HepG2 (cell line): ENCODE results near the gene WNT6. TPM values are rescaled to one million over a fixed set of nuclear protein-coding genes. Genes with fewer than 3 reads are reported as not detected.

Source experiments
- ATAC-seq: fragments of 200-7000 bp; cut with Tn5 transposase; 3 replicates; pipeline ENCODE4 v1.9.1; 2020; ENCODE audit warnings: mild to moderate bottlenecking, moderate library complexity
- BruUV-seq: library from RNA; stranded (reverse); fragments of 400-500 nt; replicated peaks from 2 replicates; lab custom pipeline; 2021; lab: Mats Ljungman, UMichigan
- CTCF ChIA-PET: fragments of 300-600 bp; formaldehyde crosslinking; extraction: SDS; loops from one replicate; lab custom pipeline; 2021; ENCODE audit warnings: low total read pairs, inconsistent platforms, low intra/inter-chr PET ratio; lab: Yijun Ruan, JAX
- POLR2A ChIA-PET: fragments of 350-600 bp; sonication (Branson Sonifier 250); formaldehyde crosslinking; loops from one replicate; lab custom pipeline; 2020; ENCODE audit warnings: antibody characterized with exemption, inconsistent platforms; lab: Yijun Ruan, JAX
- DNase-seq: peaks from one replicate; pipeline ENCODE4 v3.0.0-alpha.2; 2015; ENCODE audit warnings: low spot score
- FAIRE-seq: peaks from 3 replicates; lab custom pipeline; 2011; peaks lifted over from hg19 to GRCh38; lab: Jason Lieb, UNC
- H2AFZ ChIP-seq: one replicate; pipeline ENCODE4 v1.6.1; 2011; ENCODE audit warnings: low read length, inconsistent platforms
- H3K27ac ChIP-seq: fragments of 300-600 bp; 3 replicates; pipeline ENCODE4 v1.8.0; 2011; ENCODE audit warnings: mixed run types, mild to moderate bottlenecking, mixed read lengths, low read length, inconsistent platforms; ENCODE audit not compliant: insufficient read depth; ENCODE audit errors: extremely low read length
- H3K27me3 ChIP-seq, 2 experiments: fragments of 200-600 bp in 1 of 2; 2 replicates in 1 of 2; 3 replicates in 1 of 2; pipeline versions ENCODE4 v1.6.0 to v1.8.0; 2011; ENCODE audit warnings: low read length in 2 of 2, mild to moderate bottlenecking in 2 of 2, moderate library complexity in 2 of 2, inconsistent platforms in 1 of 2; ENCODE audit not compliant: insufficient read depth in 2 of 2, control insufficient read depth in 1 of 2
- H3K36me3 ChIP-seq, 2 experiments: fragments of 200-600 bp in 1 of 2; replicated peaks in 1 of 2; 2 replicates in 1 of 2; 3 replicates in 1 of 2; pipeline versions ENCODE4 v1.5.1 to v1.8.0; 2011; ENCODE audit warnings: low read length in 2 of 2, inconsistent platforms in 1 of 2; ENCODE audit not compliant: insufficient read depth in 2 of 2, control insufficient read depth in 1 of 2
- H3K4me1 ChIP-seq: 2 replicates; pipeline ENCODE4 v1.5.1; 2012; ENCODE audit warnings: low read length, inconsistent platforms; ENCODE audit not compliant: insufficient read depth
- H3K4me2 ChIP-seq: 2 replicates; pipeline ENCODE4 v1.6.0; 2011; ENCODE audit warnings: low read depth, low read length, inconsistent platforms
- H3K4me3 ChIP-seq, 3 experiments: fragments of 200-600 bp in 1 of 3; sonication (generic), shearing (Covaris generic) in 1 of 3; replicated peaks in 1 of 3; 2 replicates each; pipeline ENCODE4 v1.5.1; 2011 to 2016; ENCODE audit warnings: low read length in 3 of 3, inconsistent platforms in 2 of 3, low read depth in 2 of 3, mild to moderate bottlenecking in 2 of 3, control low read depth in 1 of 3, mixed read lengths in 1 of 3; ENCODE audit not compliant: insufficient read depth in 1 of 3
- H3K79me2 ChIP-seq: one replicate; pipeline ENCODE4 v1.6.1; 2011; ENCODE audit warnings: low read length, inconsistent platforms; ENCODE audit not compliant: insufficient read depth
- H3K9ac ChIP-seq: 2 replicates; pipeline ENCODE4 v1.6.0; 2011; ENCODE audit warnings: mild to moderate bottlenecking, low read depth, low read length, inconsistent platforms; ENCODE audit not compliant: insufficient read depth
- H3K9me3 ChIP-seq: 2 replicates; pipeline ENCODE4 v1.5.1; 2012; ENCODE audit warnings: mild to moderate bottlenecking, low read length
- H4K20me1 ChIP-seq: 2 replicates; pipeline ENCODE4 v1.6.0; 2011; ENCODE audit warnings: inconsistent platforms, mild to moderate bottlenecking, low read length, moderate library complexity; ENCODE audit not compliant: insufficient read depth
- ELF4 ChIP-seq: sonication (generic); formaldehyde crosslinking; IDR thresholded peaks from 2 replicates; pipeline ENCODE4 v1.5.0; 2020; ENCODE audit warnings: missing genetic modification reagents, mild to moderate bottlenecking, moderate library complexity, borderline replicate concordance
- FOXA1 ChIP-seq, 2 experiments: fragments of 450-650 bp in 1 of 2; sonication (generic) in 1 of 2; formaldehyde crosslinking in 1 of 2; IDR thresholded peaks; 2 replicates each; pipeline versions ENCODE4 v1.4.0 to v1.6.1; 2016 to 2020; ENCODE audit warnings: missing genetic modification reagents in 1 of 2
- HNF1A ChIP-seq, 2 experiments: sonication (generic) in 1 of 2; formaldehyde crosslinking in 1 of 2; IDR thresholded peaks; 2 replicates each; pipeline versions ENCODE4 v1.4.0 to v1.6.1; 2016 to 2020; ENCODE audit warnings: borderline replicate concordance in 1 of 2, low read depth in 1 of 2, mild to moderate bottlenecking in 1 of 2, missing genetic modification reagents in 1 of 2
- IRF2 ChIP-seq: IDR thresholded peaks from 2 replicates; pipeline ENCODE4 v1.6.1; 2018; ENCODE audit warnings: missing genetic modification reagents, missing compliant biosample characterization
- KAT8 ChIP-seq: IDR thresholded peaks from 2 replicates; pipeline ENCODE4 v1.6.1; 2016; ENCODE audit warnings: missing genetic modification reagents, missing compliant biosample characterization
- KMT2B ChIP-seq: IDR thresholded peaks from 2 replicates; pipeline ENCODE4 v1.6.1; 2016; ENCODE audit warnings: missing genetic modification reagents, missing compliant biosample characterization
- MBNL3 ChIP-seq: fragments of 250-450 bp; sonication (Bioruptor Pico); conservative IDR thresholded peaks from 2 replicates; pipeline ENCODE4 v1.8.0; 2022; ENCODE audit warnings: mild to moderate bottlenecking, inconsistent platforms
- MEIS1 ChIP-seq: sonication (generic); formaldehyde crosslinking; IDR thresholded peaks from 2 replicates; pipeline ENCODE4 v1.9.0; 2021; ENCODE audit warnings: mild to moderate bottlenecking, missing genetic modification reagents, moderate library complexity, borderline replicate concordance
- PHB2 ChIP-seq: fragments of 450-650 bp; IDR thresholded peaks from 2 replicates; pipeline ENCODE4 v1.6.1; 2018; ENCODE audit not compliant: partially characterized antibody
- TERF1 ChIP-seq: sonication (generic); formaldehyde crosslinking; IDR thresholded peaks from 2 replicates; pipeline ENCODE4 v1.8.0; 2022; ENCODE audit warnings: mild to moderate bottlenecking, missing genetic modification reagents, moderate library complexity
- ZFP36 ChIP-seq: fragments of 150-350 bp; IDR thresholded peaks from 2 replicates; pipeline ENCODE4 v1.6.1; 2018; ENCODE audit warnings: borderline replicate concordance, low read length, low read depth; ENCODE audit not compliant: partially characterized antibody
- ZNF383 ChIP-seq: sonication (generic); formaldehyde crosslinking; IDR thresholded peaks from 2 replicates; pipeline ENCODE4 v1.4.0; 2020; ENCODE audit warnings: missing genetic modification reagents, mild to moderate bottlenecking, borderline replicate concordance
- ZNF589 ChIP-seq: sonication (generic); formaldehyde crosslinking; conservative IDR thresholded peaks from 2 replicates; pipeline ENCODE4 v1.8.0; 2022; ENCODE audit warnings: mild to moderate bottlenecking, moderate library complexity, missing genetic modification reagents
- ZNF670 ChIP-seq: sonication (generic); formaldehyde crosslinking; IDR thresholded peaks from 2 replicates; pipeline ENCODE4 v1.8.0; 2022; ENCODE audit warnings: mild to moderate bottlenecking, missing genetic modification reagents, borderline replicate concordance
- WGBS: methylation state at CpG from one replicate; pipeline ENCODE4 v1.1.6; 2017; ENCODE audit warnings: low lambda C conversion rate; 5-methylcytosine and 5-hydroxymethylcytosine counted together
- in situ Hi-C: cut with HindIII; loops from 2 replicates; pipeline ENCODE4 v1.10.0; 2017; ENCODE audit warnings: low pct_unique_long_range_greater_than_20kb; ENCODE audit not compliant: extremely low pct_ligation_motif_present
- intact Hi-C: fragments of 100-400 bp; cut with micrococcal nuclease; formaldehyde crosslinking; loops from one replicate; pipeline ENCODE4 v1.10.0; 2022; ENCODE audit not compliant: unreplicated experiment
- polyA plus RNA-seq, 8 experiments: library from polyadenylated mRNA; depleted of rRNA in 3 of 8; stranded (reverse) in 7 of 8; unstranded in 1 of 8; fragments of >200 nt; fragmentation: Illumina TruSeq in 4 of 8; extraction: Trizol in 4 of 8; gene quantifications; 2 replicates each; pipeline versions ENCODE4 v1.2.1 to v1.2.3, GENCODE V29; 2011 to 2016; ENCODE audit warnings: low read depth in 4 of 8, missing spikeins in 1 of 8, mixed read lengths in 1 of 8; ENCODE audit not compliant: insufficient read depth in 1 of 8
- total RNA-seq, 5 experiments: library from RNA; depleted of rRNA; stranded (reverse); fragments of >200 nt; fragmentation: Illumina TruSeq; extraction: Trizol; gene quantifications; 2 replicates each; pipeline ENCODE4 v1.2.3, GENCODE V29; 2016; ENCODE audit warnings: low read depth in 1 of 5
- TF ChIP-seq, protein P1 (sequence below): sonication (generic); formaldehyde crosslinking; IDR thresholded peaks from 2 replicates; pipeline ENCODE4 v1.5.0; 2020; ENCODE audit warnings: missing genetic modification reagents

Gene WNT6
- total and polyA plus RNA-seq, 2 of the 13 experiments (the other 11 are each of a cell fraction or from before 2014, with no cell fraction given) = 0.20 TPM; not detected in 1

DNA sequence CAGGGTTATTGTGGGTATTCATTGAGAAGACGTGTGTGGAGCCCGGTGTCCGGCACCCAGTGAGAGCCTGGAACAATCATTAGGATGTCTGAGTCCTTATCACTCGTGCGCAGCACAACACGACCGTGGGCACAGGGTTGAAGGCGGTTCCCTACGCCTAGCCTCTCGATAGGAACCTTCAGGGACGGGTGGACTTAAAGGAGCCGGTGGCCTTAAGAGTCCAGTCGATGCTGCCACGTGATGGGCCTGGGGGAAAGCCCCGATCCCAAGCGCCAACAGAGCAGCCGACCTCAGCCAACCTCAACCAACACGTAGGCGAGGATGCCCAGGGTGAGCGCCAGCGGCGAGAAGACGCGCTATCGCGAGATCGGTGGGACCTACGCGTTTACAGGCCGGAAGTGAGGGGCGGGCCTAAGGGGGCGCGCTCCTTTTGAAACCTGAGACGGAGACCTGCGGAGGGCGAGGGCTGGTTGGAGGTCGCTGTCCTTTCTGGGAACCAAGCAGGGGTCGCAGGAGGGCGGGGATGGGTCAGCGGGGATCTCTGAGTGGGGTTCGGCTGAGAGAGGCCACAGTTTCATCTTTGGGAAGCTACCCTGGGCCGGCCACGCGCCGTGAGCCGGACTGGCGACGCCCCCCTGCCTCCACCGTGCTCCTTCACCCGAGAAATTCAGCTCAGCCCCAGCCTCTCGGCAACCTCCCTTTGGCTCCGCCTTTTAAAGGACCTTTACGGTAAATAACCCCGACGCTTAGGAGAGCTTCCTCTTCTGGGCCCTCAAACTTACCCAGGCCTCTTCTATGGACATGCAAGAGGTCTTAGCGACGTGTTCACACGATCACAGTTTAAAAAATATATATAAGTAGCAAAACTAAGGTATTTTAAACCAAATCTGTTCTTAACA is 49.4 kb downstream of the WNT6 start:
- Histone ChIP-seq H4K20me1 (no peaks in the 10 kb centered on the region), H3K27ac (peak overlapping the region; percentile 71), H2AFZ (peak overlapping the region; percentile 83), H3K4me3 (peak overlapping the region; percentile 61 to 85 (median 66)), H3K36me3 (no peaks in the 10 kb centered on the region), H3K9ac (peak overlapping the region; percentile 79), H3K27me3 (peaks cover 2 to 23% of the 10 kb centered on the region in 2 experiments; a peak in 3 of 5 replicates), H3K4me2 (peak overlapping the region; percentile 87), H3K79me2 (peaks cover 3% of the 10 kb centered on the region), H3K4me1 (peaks cover 35% of the 10 kb centered on the region), H3K9me3 (no peaks in the 10 kb centered on the region)
- DNase-seq (peak; percentile 93), FAIRE-seq (peak; percentile 66), ATAC-seq (peak; percentile 97)
- 11% methylated on average over 37 of the region's 58 CpGs for WGBS
- POLR2A ChIA-PET = interaction anchor here (0.9 to 1.1 kb wide), 5 partner anchors 11 to 479 kb away, joined by 4 to 5 read pairs (median 4); partner anchors contain the start of genes BCS1L, DNPEP and ZNF142
- intact Hi-C loops (no loop called here), in situ Hi-C loops (no loop called here)
- BruUV-seq = TSS peak; percentile 82
- CTCF ChIA-PET = no interaction called here
- TF ChIP-seq PHB2 (no peak), ZNF589 (CRISPR knock-in tag) (no peak), KAT8 (CRISPR knock-in tag) (peak; percentile 93), HNF1A (IDR thresholded peaks at IDR 0.05; ENCODE audit: low read depth) (no peak), HNF1A (CRISPR knock-in tag; IDR thresholded peaks at IDR 0.05; ENCODE audit: borderline replicate concordance) (peak; percentile 82), KMT2B (CRISPR knock-in tag) (peak; percentile 74), TERF1 (CRISPR knock-in tag) (no peak), FOXA1 (IDR thresholded peaks at IDR 0.05) (no peak), FOXA1 (CRISPR knock-in tag; IDR thresholded peaks at IDR 0.05) (peak; percentile 80), ZFP36 (no peak), MBNL3 (CRISPR knock-in tag) (no peak), IRF2 (peak; percentile 82), ZNF670 (CRISPR knock-in tag) (no peak; the same call in 1 of the 2 replicates), ZNF383 (CRISPR knock-in tag) (peak; percentile 55; the same call in 1 of the 2 replicates), ELF4 (peak; percentile 63; the same call in 1 of the 2 replicates), MEIS1 (CRISPR knock-in tag) (peak; percentile 89; the same call in 1 of the 2 replicates)
- TF ChIP-seq, protein P1, sequence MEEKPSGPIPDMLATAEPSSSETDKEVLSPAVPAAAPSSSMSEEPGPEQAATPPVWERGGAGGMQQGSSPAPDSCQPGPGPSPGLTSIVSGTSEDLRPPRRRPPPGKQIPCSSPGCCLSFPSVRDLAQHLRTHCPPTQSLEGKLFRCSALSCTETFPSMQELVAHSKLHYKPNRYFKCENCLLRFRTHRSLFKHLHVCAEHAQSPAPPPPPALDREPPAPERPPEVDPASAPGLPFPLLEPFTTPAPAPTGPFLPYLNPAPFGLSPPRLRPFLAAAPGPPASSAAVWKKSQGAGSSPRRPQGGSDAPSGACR = peak; percentile 82; the same call in 1 of the 2 replicates
